ENCODE data around the gene NUP98.
"Not testable (repeated sequence)": the region's sequence is repeated elsewhere in the genome, so short reads cannot be mapped to it uniquely, and the experiment has no call there.

The NUP98 gene

GRCh38 chr11:3658252-3658651, 139.1 kb downstream of the NUP98 start:
- TF ChIP-seq CTCF (IDR thresholded peaks at IDR 0.05; ENCODE audit: low read length, missing control alignments), result no peak
- DNase-seq (ENCODE audit: low read depth), result no peak
- H3K4me3 ChIP-seq (replicated peaks; ENCODE audit: low read depth, low read length), result no peak overlapping the region

DNA sequence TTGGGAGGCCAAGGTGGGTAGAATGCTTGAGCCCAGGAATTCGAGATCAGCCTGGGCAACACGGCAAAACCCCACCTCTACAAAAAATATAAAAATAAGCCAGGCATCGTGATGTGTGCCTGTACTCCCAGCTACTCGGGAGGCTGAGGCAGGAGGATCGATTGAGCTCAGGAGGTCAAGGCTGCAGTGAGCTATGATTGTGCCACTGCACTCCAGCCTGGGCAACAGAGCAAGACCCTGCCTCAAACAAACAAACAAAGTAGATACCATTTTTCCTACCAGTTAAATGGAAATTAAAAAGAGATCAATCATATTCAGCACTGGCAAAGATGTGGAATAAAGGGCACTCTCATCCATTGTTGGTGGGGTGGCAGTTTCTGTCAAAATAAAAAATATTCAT, 140.0 kb downstream of the NUP98 start:
- not testable (repeated sequence) for DNase-seq (ENCODE audit: low read depth); H3K4me3 ChIP-seq (replicated peaks; ENCODE audit: low read depth, low read length)

DNA sequence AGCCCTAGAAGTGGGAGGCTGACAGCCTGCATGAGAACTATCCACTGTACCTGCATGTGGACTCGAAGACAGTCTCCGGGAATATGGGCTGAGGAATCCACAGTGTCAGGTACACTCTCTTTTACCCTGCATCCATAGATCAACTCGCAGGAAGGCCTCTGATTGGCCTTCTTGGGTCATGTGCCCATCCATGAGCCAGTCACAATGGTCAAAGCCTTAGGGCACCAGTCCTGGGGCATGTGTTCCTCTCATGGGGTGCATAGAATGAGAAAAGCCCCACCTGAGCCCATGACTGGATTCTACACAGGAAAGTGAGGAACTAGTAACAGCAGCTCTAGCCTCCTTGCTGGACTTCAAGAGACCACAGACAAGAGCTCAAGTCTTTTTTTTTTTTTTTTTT, 141.8 kb downstream of the NUP98 start:
- no peak for DNase-seq (ENCODE audit: low read depth)
- no peak for TF ChIP-seq CTCF (IDR thresholded peaks at IDR 0.05; ENCODE audit: low read length, missing control alignments)
- H3K4me3 ChIP-seq (replicated peaks; ENCODE audit: low read depth, low read length), result no peak overlapping the region

- not testable (repeated sequence) for H3K4me3 ChIP-seq (replicated peaks; ENCODE audit: low read depth, low read length); DNase-seq (ENCODE audit: low read depth)
These were observed 144.8 kb downstream of the NUP98 start for GRCh38 chr11:3652514-3652913.

- H3K4me3 ChIP-seq (replicated peaks; ENCODE audit: low read depth, low read length); DNase-seq (ENCODE audit: low read depth): not testable (repeated sequence)
These were observed 148.0 kb downstream of the NUP98 start for GRCh38 chr11:3649374-3649773.

DNA sequence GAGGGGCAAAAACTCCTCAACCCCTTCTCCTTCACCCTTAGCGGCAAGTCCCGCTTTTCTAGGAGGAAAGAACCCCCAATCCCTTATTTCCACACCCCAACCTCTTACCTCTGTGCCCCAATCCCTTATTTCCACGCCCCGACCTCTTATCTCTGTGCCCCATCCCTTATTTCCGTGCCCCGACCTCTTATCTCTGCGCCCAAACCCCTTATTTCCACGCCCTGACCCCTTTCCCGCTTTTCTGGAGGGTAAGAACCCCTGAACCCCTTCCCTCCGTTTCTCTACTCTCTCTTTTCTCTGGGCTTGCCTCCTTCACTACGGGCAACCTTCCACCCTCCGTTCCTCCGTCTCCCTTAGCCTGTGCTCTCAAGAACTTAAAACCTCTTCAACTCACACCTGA, 148.5 kb downstream of the NUP98 start:
- not testable (repeated sequence) for DNase-seq (ENCODE audit: low read depth); H3K4me3 ChIP-seq (replicated peaks; ENCODE audit: low read depth, low read length)

DNA sequence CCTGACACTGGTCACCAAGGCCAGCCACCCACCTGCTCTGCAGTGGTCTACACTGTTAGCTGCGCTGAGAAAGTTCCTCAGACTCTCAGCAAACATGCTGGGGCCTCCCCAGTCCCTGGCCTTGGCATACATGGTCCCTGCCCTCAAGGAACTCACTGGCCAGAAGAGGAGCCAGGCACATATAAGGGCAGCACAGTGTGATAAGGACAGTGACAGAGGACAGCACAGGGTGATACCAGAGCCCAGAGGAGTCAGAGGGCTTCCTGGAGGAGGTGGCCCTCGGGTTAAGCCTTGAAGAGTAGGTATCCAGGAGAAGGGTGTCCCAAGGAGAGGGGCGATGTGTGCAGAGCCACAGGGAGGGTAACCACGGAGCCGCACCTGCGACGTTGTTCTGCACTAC, 151.8 kb downstream of the NUP98 start:
- DNase-seq (ENCODE audit: low read depth), result no peak
- no peak overlapping the region for H3K4me3 ChIP-seq (replicated peaks; ENCODE audit: low read depth, low read length)
- TF ChIP-seq CTCF (IDR thresholded peaks at IDR 0.05; ENCODE audit: low read length, missing control alignments), result no peak

GRCh38 chr11:3644817-3645235, 152.5 kb downstream of the NUP98 start, which contains the start of gene ART1:
TSS of gene ART1 (plus strand) at chr11:3645128. CDS start at chr11:3659214, 14,086 bp downstream.
- no peak for DNase-seq (ENCODE audit: low read depth)
- TF ChIP-seq CTCF (IDR thresholded peaks at IDR 0.05; ENCODE audit: low read length, missing control alignments), result no peak
- no peak within 1 kb of the TSS for H3K4me3 ChIP-seq (replicated peaks; ENCODE audit: low read depth, low read length)

GRCh38 chr11:3643102-3643546, 154.2 kb downstream of the NUP98 start:
- DNase-seq (ENCODE audit: low read depth); H3K4me3 ChIP-seq (replicated peaks; ENCODE audit: low read depth, low read length): not testable (repeated sequence)

Data from fibroblast of pulmonary artery (primary cell).